DMS114 treated with DMSO at 0.1 percent for 48 hours (cell line): ENCODE data around the gene C16orf89.
A peak's percentile ranks its signal among the peaks of the same experiment; 100 is the strongest.

Experiments
- DNase-seq: peaks from one replicate; lab custom pipeline; 2025; ENCODE audit not compliant: unreplicated experiment; lab: John Stamatoyannopoulos, UW

C16orf89 gene

GRCh38 chr16:5031601-5032000 is 34.2 kb downstream of the C16orf89 start:
- no peak for DNase-seq

GRCh38 chr16:5030251-5030870 is 35.4 kb downstream of the C16orf89 start:
- no peak for DNase-seq

DNA sequence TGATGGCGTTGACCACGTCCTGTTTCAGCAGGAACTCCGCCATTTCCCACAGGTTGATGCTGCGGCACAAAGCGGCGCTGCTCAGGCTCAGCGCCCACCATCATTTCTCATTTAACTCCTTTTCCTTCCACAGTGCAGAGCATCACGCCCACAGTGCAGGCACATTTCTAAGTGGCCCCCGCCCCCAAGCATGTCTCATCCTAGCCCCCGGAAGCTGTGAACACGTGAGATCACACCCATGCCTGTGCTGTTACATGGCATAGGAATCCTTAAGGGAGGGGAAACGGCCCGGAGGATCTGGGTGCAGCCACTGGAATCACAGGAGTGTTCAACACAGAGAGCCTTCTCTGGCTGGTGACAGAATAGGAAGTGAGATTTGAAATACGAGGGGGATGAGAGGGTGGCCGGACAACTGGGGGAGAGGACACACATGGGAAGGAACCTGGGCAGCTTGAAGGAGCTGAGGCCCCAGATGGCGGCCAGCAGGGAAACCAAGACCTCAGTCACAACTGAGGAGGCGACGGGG is 36.7 kb downstream of the C16orf89 start:
- no peak for DNase-seq

GRCh38 chr16:5027575-5028235 is 38.1 kb downstream of the C16orf89 start:
- DNase-seq = no peak

- DNase-seq = no peak
Observed at GRCh38 chr16:5027086-5027485, 38.7 kb downstream of the C16orf89 start.

DNA sequence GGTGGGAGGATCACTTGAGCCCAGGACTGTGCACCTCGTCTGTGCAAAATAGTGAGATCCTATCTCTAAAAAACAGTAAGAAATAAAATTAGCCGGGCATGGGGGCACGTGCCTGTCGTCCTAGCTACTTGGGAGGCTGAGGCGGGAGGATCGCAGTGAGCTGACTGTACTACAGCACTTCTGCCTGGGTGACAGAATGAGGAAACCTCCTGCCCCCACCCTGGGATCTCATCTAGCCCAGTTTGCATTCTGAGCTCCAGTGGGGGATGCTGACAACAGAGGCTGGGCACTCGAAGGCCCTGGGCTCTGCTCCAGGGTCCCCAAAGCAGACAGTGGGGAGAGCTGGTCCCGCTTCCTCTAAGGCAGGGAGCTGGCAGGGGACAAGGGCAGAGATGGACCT is 39.1 kb downstream of the C16orf89 start:
- no peak for DNase-seq

DNA sequence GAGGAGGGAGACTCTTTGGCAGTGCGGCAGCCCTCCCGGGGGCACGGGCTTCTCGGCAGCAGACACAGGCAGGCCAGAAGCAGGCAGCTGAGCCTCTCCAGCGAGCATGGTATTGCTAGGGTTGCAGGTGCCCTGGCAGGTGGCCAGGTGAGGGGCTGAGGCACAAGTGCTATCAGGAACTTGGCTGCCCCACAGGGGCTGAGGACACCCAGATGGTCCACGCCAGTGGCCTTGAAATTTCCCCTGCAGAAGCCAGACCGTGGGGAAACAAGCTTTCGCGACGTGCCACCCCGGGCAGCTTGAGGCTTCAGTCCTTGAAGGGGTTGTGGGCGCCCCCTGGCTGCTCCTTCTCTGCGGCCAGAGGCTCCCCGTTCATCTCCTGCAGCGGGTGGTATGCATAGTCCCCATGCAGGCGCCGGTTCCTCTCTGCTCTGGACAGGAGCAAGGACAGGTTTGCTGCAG is 40.6 kb downstream of the C16orf89 start:
- DNase-seq = peak; percentile 4

GRCh38 chr16:5024632-5025031 is 41.1 kb downstream of the C16orf89 start:
- peak; percentile 2 for DNase-seq

DNA sequence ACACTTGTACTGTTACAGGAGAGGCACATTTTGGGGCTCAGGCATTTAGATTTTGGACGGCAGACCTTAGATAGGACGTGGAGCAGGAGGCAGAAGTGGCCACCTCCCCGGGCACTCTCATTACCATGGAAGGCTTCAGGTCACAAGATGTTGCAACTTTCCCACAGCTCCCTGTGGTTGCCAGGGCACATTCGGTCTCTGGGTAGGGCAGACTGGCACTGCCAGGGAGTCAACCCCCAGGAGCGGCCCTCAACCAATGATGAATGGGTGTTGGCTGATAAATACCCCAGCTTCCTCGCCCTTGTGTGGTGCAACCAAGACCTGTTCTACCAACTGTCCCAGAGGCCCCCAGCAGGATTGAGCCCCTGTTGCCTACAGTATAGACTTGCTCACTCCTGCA is 43.2 kb downstream of the C16orf89 start:
- no peak for DNase-seq

DNA sequence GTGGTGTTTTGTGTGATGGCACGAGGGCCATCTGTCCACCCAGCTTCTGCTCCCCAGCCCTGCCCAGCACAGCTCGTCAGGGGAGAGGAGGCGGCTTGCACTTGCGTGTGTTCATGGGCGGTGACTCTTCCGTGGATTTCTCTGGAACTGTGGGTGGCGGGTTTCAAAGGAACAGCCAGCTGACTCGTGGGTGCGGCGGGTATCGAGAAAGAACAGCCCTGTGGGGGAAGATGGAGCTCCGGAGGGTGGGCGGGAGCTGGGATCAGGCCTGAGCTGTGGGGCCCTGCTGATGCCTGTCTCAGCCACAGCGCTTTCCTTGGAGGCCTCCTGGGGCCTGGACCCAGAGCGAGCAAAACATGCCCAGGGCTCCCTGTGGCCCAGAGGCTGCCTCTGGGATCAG is 45.2 kb downstream of the C16orf89 start:
- no peak for DNase-seq

- DNase-seq = no peak
Observed at GRCh38 chr16:5019775-5020174, 46.0 kb downstream of the C16orf89 start.

- no peak for DNase-seq
Observed at GRCh38 chr16:5018793-5019192, 47.0 kb downstream of the C16orf89 start.

DNA sequence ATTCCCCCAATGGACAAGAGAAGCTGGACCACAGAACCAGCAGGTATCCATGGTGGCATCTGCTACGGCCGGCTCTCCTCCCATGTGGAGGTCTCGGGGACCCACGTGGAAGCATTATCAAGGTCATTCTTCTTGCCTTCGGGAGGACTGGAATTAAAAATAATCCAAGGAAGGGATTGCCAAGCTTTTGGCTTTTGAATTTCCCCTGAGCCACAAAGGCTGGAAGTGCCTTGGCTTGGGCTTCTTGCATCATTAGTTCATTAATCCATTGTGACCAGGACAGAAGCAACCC is 48.1 kb downstream of the C16orf89 start:
- no peak for DNase-seq

DNA sequence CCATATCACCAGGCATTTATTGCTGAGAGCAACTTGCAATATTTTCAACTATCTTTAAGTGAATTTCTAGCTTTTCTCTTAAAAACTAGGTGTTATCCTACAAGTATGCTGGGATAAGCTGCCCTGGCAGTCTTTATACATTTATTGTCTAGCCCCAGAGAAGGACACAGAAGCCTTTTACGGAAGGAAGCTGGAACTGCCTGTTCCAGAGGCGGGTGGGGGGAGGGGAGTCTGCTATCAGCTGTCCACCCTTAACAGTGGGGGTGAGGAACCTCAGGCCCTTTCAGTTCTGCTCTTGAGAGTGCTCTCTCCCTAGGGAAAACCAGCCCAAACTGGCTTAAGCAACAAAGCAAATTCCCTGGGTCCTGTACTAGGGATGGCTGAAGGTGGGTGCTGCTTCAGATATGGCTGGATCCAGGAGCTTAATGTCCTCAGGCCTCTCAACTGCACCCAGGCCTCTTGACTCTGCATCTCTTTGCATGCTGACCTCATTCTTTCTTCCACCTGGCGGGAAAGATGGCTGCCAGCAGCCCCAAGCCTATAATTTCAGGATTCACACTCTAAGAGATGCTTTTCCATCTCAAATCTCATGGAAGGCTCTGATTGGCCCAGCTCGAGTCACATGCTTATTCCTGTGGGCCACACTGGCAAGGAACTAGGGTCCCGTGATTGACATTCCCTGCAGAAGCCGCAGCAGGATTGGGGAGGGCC is 48.6 kb downstream of the C16orf89 start:
- DNase-seq = no peak

DNA sequence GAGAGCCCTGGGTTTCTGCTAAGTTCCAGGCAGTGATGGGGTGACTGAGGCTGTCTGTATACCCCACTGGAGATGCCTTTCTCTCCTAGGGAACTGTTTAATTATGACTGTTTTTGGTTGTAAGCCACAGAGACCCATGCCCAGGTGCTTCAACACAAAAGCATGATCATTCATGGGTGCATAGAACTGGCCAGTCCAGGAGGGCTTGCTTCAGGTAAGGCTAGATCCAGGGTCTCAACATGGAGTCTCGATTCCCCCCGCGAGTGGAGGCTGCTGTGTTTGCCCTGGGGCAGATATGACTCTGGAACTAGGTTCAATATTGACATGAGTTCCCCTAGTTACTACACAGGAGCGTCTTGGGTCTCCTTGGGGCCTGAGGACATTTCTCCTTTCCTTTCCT is 49.9 kb downstream of the C16orf89 start:
- DNase-seq = no peak

DNA sequence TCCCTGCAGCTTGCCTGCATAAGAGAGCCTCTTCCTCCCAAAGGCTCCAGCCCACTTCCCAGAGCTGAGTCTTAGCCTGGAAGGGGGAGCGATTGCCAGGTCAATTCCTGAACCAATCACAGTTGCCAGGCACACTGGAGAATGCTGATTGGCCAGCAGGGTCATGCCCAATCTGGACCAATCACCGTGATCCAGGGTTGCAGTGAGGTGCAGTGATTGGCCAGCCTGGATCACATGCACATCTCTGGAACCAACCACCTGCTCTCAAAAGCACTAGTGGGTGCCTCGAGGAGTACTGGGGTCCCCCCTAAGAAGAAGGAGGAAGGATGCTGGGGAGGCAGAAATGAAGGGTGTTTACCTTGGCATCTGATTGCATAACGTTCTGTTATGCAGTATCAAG is 50.4 kb downstream of the C16orf89 start:
- no peak for DNase-seq

DNA sequence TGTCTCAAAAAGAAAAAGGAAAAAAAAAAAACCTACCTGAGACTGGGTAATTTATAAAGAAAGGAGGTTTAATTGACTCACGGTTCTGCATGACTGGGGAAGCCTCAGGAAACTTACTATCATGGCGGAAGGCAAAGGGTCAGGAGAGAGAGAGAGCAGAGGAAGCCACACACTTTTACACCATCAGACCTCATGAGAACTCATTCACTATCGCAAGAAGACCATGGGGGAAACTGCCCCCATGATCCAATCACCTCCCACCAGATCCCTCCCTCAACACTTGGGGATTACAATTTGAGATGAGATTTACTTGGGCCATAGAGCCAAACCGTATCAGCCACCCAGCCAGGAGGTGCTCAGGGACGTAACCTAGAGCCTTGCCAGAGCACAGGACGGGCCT is 52.9 kb downstream of the C16orf89 start:
- no peak for DNase-seq

- DNase-seq = no peak
Observed at GRCh38 chr16:5011637-5012036, 54.1 kb downstream of the C16orf89 start.

DNA sequence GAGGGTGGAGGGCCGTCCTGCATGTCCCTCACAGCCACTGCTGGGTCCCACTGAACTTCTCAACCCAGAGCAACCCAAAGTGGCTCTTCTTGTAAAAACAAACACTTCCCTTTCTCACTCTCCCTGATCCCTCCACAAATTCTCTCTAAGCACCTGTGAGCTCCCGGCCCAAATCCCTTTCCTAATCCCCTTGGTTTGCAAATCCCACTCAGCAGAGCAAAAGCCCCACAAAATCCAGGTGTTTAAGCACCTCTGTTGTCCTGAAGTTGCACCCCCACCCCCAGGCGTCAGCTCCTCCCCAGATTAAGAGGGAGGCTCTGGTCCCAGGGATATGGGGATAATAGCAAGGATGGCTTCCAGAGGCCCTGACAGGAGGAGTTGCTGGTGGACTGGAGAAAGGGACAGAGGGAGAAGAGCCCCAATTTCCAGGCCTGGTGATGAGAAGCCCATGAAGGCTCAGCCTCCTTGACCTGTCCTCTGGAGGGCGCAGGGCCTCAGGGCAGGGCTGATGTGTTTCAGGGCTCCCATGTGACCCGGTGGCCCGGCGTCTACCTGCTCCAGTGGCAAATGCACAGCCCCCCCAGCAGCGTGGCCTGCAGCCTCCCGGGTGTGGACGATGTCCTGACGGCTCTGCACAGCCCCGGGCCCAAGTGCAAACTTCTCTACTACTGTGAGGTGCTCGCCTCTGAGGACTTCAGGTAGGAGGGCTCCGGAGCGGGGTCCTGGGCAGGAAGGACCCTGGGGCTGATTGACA is 55.0 kb downstream of the C16orf89 start:
- no peak for DNase-seq

- DNase-seq = no peak
Observed at GRCh38 chr16:5008311-5008731, 57.4 kb downstream of the C16orf89 start.

DNA sequence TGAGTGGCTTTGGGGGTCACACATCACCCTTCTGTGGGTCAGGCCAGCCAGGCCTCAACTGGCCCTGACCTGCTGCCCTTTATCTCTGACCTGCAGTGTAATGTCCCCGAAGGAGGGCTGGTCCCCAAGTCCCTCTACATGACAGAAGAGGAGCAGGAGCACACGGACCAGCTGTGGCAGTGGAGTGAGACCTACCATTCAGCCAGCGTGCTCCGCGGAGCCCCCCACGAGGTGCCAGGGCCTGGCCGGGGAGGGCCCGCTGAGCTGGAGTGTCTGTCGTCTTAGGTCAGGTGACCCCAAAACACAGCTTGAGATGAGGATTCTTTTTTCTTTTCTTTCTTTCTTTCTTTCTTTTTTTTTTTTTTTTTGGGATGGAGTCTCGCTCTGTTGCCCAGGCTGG is 58.5 kb downstream of the C16orf89 start:
- DNase-seq = no peak
